WI38 (cell line): ENCODE data around the gene GPRC5B.

Experiments used
- H3K4me3 ChIP-seq: 2 replicates; pipeline ENCODE4 v1.5.1; 2011; ENCODE audit warnings: low read depth, mild to moderate bottlenecking, control low read depth, low read length
- TF ChIP-seq, protein P1 (sequence below): IDR thresholded peaks from 2 replicates; pipeline ENCODE4 v1.5.1; 2012; ENCODE audit warnings: low read depth, mild to moderate bottlenecking, control low read depth, low read length

The GPRC5B gene

DNA sequence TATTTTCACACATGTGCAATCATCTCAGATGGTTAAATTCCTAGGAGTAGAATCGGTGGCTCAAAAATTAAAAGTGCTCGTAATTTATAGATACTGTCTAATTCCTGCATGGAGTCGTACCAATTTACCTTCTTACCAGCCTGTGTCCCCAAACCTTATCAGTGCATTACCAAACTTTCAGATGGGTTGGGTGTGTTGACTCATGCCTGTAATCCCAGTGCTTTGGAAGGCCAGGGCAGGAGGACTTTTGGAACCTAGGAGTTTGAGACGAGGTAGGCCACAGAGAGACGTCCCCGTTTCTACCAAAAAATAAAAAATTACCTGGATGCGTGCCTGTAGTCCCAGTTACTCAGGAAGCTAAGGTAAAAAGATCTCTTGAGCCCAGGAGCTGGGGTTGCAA, 34.5 kb upstream of the GPRC5B start:
- no peak overlapping the region for H3K4me3 ChIP-seq
- TF ChIP-seq, protein P1, sequence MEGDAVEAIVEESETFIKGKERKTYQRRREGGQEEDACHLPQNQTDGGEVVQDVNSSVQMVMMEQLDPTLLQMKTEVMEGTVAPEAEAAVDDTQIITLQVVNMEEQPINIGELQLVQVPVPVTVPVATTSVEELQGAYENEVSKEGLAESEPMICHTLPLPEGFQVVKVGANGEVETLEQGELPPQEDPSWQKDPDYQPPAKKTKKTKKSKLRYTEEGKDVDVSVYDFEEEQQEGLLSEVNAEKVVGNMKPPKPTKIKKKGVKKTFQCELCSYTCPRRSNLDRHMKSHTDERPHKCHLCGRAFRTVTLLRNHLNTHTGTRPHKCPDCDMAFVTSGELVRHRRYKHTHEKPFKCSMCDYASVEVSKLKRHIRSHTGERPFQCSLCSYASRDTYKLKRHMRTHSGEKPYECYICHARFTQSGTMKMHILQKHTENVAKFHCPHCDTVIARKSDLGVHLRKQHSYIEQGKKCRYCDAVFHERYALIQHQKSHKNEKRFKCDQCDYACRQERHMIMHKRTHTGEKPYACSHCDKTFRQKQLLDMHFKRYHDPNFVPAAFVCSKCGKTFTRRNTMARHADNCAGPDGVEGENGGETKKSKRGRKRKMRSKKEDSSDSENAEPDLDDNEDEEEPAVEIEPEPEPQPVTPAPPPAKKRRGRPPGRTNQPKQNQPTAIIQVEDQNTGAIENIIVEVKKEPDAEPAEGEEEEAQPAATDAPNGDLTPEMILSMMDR = no peak

DNA sequence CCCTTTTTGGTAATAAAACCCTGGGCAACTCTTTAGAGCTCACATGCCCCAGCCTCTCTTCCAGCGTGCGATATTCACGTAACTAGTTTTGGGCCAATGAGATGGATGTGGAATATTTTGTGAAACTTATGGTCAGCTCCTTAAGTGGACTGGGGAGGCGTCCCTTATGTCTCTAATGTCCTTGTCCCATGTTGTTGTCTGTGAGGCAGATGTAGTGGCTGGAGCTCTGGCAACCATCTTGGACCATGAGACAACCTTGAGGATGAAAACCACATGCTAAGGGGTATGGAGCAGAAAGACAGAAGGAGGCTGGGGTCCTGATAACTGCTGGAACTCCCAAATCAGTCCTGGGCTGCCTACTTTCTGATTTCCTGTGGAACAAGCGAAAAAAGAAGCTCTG, 31.4 kb upstream of the GPRC5B start:
- TF ChIP-seq, protein P1 = no peak
- no peak overlapping the region for H3K4me3 ChIP-seq

DNA sequence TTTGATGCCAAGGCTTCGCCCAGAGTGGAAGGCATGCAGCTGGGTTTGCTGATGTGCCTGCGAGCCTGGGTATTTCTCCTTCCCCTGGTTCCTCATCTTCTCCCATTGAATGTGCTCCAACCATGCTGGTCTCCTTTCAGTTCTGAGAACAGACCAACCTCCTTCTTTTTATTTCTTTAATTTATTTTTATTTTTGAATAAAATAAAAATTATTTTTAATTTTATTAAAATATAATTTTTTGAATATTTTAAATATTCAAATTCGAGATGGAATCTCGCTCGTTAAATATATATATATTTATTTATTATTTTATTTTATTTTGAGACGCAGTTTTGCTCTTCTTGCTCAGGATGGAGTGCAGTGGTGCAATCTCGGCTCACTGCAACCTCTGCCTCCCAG, 30.2 kb upstream of the GPRC5B start:
- H3K4me3 ChIP-seq = no peak overlapping the region
- TF ChIP-seq, protein P1 = no peak

DNA sequence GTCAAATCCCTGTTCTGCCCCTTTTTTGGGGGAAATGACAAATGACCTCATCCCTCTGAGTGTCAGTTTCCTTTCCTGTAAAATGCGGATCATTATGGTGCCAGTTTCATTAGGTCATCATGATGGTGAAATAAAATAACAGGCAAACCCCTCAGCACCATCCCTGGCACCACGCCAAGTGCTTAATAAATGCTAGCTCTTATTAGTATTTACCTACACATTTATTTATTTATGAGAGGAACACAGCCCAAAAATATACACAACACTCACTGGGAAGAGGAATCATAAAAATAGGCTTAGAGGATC, 28.6 kb upstream of the GPRC5B start:
- TF ChIP-seq, protein P1 = no peak
- H3K4me3 ChIP-seq = no peak overlapping the region

DNA sequence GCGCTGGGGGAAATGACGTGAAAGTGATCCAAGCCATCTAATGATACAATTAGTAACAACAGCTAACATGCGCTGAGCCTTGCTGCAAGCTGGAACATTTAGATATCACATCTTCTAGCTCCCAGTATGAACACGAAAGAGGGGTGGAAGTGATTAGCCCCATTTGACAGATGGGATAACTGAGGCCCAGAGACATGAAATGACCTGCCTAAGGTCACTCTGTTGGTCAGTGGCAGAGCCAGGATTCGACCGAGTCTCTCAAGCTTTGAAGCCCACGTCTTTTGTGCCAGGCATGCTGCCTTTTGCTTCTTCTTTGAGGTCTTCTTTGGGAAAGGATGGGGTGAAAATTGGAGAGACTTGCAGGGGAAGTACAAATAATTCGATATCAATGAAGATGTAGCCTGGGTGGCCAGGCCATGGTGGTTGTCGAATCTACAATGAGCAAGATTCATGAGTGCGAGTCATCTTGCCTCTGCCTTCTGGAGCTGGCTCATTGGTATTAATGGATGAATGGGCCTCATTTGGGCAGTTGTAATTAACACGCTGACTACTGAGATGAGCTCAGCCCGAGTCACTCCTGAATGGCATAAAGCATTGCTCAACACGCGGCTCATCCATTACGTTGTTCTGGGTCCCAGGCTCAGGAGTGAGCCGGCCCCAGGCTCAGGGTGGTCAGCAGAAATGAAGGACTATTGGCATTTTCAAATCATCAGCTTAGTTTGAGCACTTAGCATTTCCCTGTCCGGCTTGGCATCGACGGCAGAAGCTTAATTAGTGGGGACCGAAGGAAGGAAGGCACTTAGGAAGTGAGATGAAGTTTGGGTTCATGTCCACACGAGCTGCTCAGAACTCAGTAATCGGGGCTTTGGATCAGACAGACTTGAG, 28.0 kb upstream of the GPRC5B start:
- TF ChIP-seq, protein P1 = no peak
- no peak overlapping the region for H3K4me3 ChIP-seq

DNA sequence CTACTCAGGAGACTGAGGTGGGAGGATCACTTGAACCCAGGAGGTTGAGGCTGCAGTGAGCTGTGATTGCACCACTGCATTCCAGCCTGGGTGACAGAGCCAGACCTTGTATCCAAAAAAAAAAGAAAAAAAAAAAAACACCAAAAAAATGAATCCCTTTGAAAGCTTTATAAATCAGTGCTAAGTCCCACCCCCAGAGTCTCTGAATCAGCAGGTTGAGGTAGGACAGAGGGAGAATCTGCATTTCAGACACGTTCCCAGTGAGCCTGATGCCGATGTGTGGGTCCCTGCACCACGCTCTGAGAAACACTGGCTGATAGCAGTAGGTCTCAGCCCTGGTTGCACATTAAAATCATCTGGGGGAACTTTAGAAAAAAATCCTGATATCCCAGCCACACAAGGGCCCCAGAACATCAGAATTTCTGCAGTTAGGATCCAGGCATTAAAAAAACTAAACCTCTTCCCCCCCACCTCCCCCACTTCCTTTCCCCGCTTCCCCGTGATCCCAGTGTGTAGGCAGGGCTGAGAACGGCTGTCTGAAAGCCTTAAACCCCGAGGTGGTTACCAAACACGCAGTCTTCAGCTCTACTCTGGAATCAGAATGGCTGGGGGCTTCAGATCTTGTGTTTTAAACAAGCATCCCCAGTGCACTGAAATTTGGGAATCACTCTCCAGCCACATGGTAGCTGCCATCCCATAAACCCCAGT, 27.3 kb upstream of the GPRC5B start:
- TF ChIP-seq, protein P1 = no peak
- no peak overlapping the region for H3K4me3 ChIP-seq

DNA sequence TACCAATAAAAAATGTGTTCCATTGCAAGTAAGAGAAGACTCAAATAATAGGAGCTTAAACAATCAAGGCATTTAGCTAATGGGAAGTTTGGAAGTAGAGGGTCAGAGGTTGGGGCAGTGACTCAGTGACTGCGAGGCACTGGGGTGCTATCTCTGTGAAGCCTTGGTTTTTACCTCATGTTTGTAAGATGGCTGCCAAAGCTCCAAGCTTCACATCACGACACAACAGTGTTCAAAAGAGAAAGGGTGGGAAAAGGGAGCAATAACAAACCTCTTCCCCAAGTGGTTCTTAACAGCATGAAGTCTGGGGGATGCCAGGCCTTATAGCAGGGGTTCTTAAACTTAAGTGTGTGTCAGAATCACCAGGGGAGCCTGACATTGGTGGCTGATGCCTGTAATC, 26.6 kb upstream of the GPRC5B start:
- H3K4me3 ChIP-seq = no peak overlapping the region

More for the DNA sequence above, 26.6 kb upstream of the GPRC5B start:
- TF ChIP-seq, protein P1 = no peak
